SHP77 treated with DMSO at 0.1 percent for 48 hours (cell line): ENCODE results near the gene AAMDC.
"Not testable (repeated sequence)": the region's sequence is repeated elsewhere in the genome, so short reads cannot be mapped to it uniquely, and the experiment has no call there.

ENCODE experiments used
- DNase-seq: peaks from one replicate; lab custom pipeline; 2025; lab: John Stamatoyannopoulos, UW

Gene AAMDC

DNA sequence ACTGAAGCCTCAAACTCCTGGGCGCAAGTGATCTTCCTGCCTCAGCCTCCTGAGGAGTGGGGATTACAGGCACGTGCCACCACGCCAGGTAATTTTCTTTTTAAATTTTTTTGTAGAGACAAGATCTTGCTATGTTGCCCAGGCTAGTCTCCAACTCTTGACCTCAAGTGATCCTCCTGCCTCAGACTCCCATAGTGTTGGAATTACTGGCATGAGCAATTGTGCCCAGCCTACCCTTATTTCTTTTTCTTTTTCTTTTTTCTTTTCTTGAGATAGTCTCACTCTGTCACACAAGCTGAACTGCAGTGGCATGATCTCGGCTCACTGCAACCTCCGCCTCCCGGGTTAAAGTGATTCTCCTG is 63.9 kb downstream of the AAMDC start:
- no peak for DNase-seq

- no peak for DNase-seq
Measured at GRCh38 chr11:77886401-77886800, 65.5 kb downstream of the AAMDC start.

- not testable (repeated sequence) for DNase-seq
Measured at GRCh38 chr11:77889045-77889444, 68.1 kb downstream of the AAMDC start.

GRCh38 chr11:77890100-77890614 is 69.2 kb downstream of the AAMDC start:
- not testable (repeated sequence) for DNase-seq

DNA sequence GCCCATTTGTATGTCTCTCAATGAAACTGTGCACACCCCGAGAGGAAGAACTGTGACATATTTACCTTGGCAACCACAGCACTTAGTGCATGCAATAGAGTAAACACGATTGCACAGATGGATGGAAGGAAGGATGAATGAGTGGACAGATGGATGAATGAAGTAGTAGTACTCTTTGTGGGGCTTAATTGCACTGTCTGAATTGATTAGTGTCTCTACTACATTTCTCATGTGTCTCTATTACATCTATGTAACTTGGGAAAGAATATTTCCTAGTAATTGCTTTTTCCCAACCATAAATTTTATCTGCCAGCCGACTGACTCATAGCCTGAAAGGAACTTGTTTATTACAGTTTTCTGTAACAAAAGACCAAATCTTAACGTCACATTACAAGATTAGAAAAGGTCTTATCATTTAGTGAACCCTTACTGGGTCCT is 69.7 kb downstream of the AAMDC start:
- peak; percentile 43 for DNase-seq

DNA sequence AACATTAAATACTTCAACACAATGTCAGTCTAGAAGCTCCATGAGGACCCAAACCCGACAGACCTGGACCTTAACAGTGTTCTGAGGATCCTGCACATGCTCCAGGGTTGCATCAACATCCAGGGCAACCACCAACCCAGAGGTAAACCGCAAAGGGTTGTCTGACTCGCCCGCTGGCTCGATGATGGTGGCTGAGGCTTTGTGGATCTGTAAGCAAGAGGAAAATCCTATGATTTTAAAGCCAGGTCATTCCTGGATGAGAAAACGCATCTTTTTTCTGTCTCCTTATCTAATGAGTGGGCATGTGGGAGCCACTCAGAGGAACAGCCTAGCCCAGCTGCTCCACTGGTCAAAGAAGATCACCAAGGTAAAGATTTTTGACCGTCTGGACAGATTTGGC is 70.3 kb downstream of the AAMDC start:
- not testable (repeated sequence) for DNase-seq

- not testable (repeated sequence) for DNase-seq
Measured at GRCh38 chr11:77891703-77892102, 70.8 kb downstream of the AAMDC start.

DNA sequence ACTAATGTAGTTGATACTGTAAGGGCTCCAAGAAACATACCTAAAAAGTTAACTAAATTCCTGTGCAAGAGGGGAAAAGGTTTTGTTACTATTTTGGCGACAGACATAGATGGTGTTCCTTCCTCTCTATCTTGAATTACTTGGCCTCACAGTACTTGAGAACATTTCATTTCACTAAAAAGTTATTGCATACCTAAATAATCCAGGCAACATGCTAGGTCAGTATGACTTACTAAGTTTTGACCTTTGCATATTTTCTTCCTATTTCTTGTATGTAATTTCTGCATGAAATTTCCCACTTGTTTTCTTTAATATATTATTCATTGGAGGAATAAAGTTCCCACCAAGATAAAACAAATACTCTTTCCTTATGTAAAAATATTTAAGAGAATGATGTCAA is 74.0 kb downstream of the AAMDC start:
- not testable (repeated sequence) for DNase-seq

DNA sequence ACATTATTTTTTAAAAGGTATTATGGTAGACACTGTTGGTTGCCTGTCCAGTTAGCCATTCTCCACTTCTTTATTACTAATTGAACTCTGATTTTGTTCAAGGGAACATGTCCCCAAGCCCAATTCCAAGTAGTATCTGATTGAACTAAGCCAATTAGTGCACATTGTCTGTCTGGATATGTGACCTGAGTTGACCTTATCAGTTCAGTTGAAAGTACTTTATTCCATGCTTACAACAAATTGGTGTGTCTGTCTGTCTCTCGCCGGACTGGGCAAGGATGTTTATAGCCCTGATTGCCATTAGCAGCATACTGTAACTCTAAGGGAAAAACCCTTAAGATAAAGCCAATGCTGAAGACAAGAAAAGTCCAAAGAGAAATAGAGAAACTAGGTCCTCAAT is 87.9 kb downstream of the AAMDC start:
- no peak for DNase-seq

DNA sequence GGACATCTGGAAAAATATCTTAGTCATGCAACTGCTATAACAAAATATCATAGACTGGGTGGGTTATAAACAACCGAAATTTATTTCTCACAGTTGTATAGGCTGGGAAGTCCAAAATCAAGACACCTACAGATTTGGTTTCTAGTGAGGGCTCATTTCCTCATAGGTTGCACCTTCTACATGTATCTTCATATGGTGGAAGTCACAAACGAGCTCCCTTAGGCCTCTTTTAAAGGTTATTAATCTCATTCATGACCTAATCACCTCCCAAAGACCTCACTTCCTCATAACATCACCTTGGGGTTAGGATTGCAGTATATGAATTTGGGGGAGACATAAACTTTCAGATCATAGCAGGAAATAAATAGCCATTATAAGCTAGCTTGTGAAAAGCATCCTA is 88.3 kb downstream of the AAMDC start:
- DNase-seq, result no peak

DNA sequence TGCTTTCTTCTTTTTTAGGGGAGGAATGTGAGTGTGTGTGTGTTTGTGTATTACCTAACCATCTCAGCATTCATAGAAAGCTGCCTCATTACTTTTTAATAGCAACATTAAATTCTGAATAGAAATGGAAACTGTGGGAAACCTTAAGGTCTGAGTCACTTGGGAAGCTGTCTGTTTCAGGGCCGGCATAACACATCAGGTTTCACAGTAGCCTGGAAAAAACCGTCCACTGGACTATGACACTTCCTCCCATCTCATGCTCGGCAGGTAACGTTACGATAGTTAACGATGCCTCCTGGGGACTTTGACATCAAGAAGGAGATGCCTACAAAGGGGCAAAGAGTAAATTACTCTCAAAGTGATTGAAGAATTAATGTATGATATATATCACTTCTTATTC is 89.9 kb downstream of the AAMDC start:
- not testable (repeated sequence) for DNase-seq

- DNase-seq, result peak; percentile 82
Measured at GRCh38 chr11:77913608-77914306, 92.8 kb downstream of the AAMDC start.

- peak; percentile 93 for DNase-seq
Measured at GRCh38 chr11:77914307-77914791, 93.4 kb downstream of the AAMDC start.

DNA sequence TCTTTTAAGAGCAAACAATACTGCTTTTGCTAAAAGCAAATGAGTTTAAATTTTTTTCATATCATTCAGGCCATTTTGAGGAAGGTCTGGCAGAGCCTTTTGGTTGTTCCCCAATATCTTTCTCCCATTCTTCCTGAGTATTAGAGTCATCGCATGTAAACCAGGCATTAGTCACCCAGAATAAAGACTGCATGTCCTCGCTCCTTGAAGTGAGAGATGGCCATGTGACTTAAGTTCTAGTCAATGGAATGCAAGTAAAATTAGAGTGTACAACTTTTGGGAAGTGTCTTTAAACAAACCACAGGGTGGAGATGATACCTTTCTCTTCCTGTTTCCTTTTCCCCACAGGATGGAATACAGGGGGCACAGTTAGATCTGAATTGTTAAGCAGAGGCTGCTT is 96.8 kb downstream of the AAMDC start:
- not testable (repeated sequence) for DNase-seq
